Uterus (tissue), 4 donors: ENCODE results near the gene GPR17. TPM values are rescaled to one million over a fixed set of nuclear protein-coding genes. Genes with fewer than 3 reads are reported as not detected.

Source experiments
- DNase-seq, 2 donors: peaks; one replicate each; pipeline ENCODE4 v3.0.0-alpha.2; 2019 to 2020
- H3K27ac ChIP-seq, 2 donors: fragments of 200-600 bp; sonication (generic); 1 replicate in 1 of 2; 2 replicates in 1 of 2; pipeline ENCODE4 v1.5.1; 2016 to 2018
- H3K27me3 ChIP-seq, 2 donors: fragments of 200-600 bp; sonication (generic); one replicate each; pipeline ENCODE4 v1.5.1; 2018 to 2019; ENCODE audit warnings: control low read depth in 1 of 2
- H3K36me3 ChIP-seq, 2 donors: fragments of 200-600 bp; sonication (generic); one replicate each; pipeline ENCODE4 v1.5.1; 2019; ENCODE audit warnings: control low read depth in 1 of 2
- H3K4me1 ChIP-seq, 2 donors: fragments of 200-600 bp; sonication (generic); one replicate each; pipeline ENCODE4 v1.5.1; 2018 to 2019; ENCODE audit warnings: control low read depth in 1 of 2
- H3K4me3 ChIP-seq, 2 donors: fragments of 200-600 bp; sonication (generic); 1 replicate in 1 of 2; 2 replicates in 1 of 2; pipeline ENCODE4 v1.5.1; 2018 to 2019; ENCODE audit warnings: mild to moderate bottlenecking in 1 of 2
- H3K9me3 ChIP-seq, 2 donors: fragments of 200-600 bp; sonication (generic); one replicate each; pipeline ENCODE4 v1.5.1; 2019; ENCODE audit warnings: control low read depth in 1 of 2
- POLR2A ChIP-seq, 2 donors: fragments of 450-650 bp; IDR thresholded peaks; one replicate each; pipeline ENCODE4 v1.6.1; 2016; ENCODE audit warnings: antibody characterized with exemption in 2 of 2, mild to moderate bottlenecking in 1 of 2, moderate library complexity in 1 of 2
- intact Hi-C: fragments of 100-400 bp; cut with DNase I; formaldehyde crosslinking; loops from one replicate; pipeline ENCODE4 v1.15.1; 2023; ENCODE audit warnings: low total_unique reads
- total RNA-seq, 4 donors: library from RNA; depleted of rRNA in 3 of 4; stranded (reverse); fragments of >200 nt in 3 of 4; gene quantifications; one replicate each; pipeline versions ENCODE4 v1.1.0 to v1.2.4, GENCODE V29; 2014 to 2023
- TF ChIP-seq, protein P1 (sequence below), 4 experiments: fragments of 200-600 bp in 2 of 4; fragments of 450-650 bp in 2 of 4; sonication (generic) in 2 of 4; IDR thresholded peaks; one replicate each; pipeline ENCODE4 v1.5.1; 2016 to 2019; ENCODE audit warnings: antibody characterized with exemption in 4 of 4, mild to moderate bottlenecking in 2 of 4, moderate library complexity in 1 of 4
- donor health status: DM: yes; HTN: yes; CAD: no.

Gene GPR17
- total RNA-seq, 4 donors from 2014 or later, result 0.41 TPM; not detected in 3

DNA sequence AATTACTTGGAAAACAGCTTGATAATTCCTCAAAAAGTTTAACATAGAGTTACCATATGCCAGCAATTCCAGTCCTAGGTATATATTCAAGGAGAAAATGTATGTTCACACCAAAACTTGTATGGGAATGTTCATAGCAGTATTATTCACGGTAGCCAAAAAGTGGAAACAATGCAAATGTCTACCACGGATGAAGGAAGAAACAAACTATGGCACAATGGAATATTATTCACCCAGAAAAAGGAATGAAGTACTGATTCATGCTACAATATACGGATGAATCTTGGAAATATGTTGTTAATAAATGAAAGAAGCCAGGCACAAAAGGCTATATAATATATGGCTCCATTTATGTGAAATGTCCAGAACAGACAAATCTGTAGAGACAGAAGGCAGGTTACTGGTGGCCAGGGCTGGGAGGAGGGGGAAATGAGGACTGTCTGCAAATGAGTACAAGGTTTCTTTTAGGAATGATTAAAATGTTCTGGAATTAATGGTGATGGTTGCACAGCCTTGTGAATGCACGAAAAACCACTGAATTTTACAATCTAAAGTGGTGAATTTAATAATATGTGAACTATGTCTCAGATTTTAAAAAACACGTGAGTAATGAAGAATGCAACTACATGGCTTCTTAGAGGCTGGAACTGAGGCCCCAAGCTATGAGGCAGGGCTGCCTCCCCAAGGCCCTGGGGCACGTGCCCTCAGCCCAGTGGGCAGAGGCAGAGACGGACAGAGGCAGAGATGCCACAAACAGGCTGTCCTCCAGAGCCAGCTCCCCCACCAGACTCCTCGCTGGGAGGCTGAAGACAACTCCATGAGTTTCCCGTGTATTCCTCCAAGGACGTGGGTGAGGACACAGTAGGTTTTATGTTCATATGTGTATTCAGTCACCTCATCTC is 24.4 kb downstream of the GPR17 start:
- intact Hi-C loops, result no loop called here
- H3K27me3 ChIP-seq, result no peaks in the 10 kb centered on the region
- H3K27ac ChIP-seq, result peak overlapping the region; percentile 54 to 78
- no peak overlapping the region for H3K4me3 ChIP-seq
- H3K4me1 ChIP-seq, result peaks cover 0 to 5% of the 10 kb centered on the region in 2 donors
- H3K36me3 ChIP-seq, result no peaks in the 10 kb centered on the region
- no peak for DNase-seq
- H3K9me3 ChIP-seq, result no peaks in the 10 kb centered on the region
- TF ChIP-seq, protein P1, sequence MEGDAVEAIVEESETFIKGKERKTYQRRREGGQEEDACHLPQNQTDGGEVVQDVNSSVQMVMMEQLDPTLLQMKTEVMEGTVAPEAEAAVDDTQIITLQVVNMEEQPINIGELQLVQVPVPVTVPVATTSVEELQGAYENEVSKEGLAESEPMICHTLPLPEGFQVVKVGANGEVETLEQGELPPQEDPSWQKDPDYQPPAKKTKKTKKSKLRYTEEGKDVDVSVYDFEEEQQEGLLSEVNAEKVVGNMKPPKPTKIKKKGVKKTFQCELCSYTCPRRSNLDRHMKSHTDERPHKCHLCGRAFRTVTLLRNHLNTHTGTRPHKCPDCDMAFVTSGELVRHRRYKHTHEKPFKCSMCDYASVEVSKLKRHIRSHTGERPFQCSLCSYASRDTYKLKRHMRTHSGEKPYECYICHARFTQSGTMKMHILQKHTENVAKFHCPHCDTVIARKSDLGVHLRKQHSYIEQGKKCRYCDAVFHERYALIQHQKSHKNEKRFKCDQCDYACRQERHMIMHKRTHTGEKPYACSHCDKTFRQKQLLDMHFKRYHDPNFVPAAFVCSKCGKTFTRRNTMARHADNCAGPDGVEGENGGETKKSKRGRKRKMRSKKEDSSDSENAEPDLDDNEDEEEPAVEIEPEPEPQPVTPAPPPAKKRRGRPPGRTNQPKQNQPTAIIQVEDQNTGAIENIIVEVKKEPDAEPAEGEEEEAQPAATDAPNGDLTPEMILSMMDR (IDR thresholded peaks at IDR 0.05), result no peak
- no peak for TF ChIP-seq POLR2A (IDR thresholded peaks at IDR 0.05)

DNA sequence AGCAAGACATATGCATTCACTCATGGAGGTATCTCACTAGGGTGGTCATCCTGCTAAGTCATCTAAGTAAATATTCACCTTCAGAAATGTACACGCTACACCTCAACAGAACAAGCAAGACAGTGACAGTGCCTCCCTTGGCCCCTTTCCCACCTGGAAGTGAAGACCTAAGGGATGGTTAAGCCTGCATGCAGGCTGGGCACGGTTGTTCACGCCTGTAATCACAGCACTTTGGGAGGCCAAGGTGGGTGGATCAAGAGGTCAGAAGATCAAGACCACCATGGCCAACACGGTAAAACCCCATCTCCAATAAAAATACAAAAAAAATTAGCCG is 25.0 kb downstream of the GPR17 start:
- Histone ChIP-seq H3K9me3 (no peaks in the 10 kb centered on the region), H3K27me3 (no peaks in the 10 kb centered on the region), H3K4me1 (peaks cover 0 to 5% of the 10 kb centered on the region in 2 donors), H3K36me3 (no peaks in the 10 kb centered on the region), H3K27ac (peak overlapping the region; percentile 54 to 78), H3K4me3 (no peak overlapping the region)
- intact Hi-C loops, result no loop called here
- no peak for DNase-seq
- TF ChIP-seq, protein P1 (IDR thresholded peaks at IDR 0.05), result no peak
- no peak for TF ChIP-seq POLR2A (IDR thresholded peaks at IDR 0.05)

DNA sequence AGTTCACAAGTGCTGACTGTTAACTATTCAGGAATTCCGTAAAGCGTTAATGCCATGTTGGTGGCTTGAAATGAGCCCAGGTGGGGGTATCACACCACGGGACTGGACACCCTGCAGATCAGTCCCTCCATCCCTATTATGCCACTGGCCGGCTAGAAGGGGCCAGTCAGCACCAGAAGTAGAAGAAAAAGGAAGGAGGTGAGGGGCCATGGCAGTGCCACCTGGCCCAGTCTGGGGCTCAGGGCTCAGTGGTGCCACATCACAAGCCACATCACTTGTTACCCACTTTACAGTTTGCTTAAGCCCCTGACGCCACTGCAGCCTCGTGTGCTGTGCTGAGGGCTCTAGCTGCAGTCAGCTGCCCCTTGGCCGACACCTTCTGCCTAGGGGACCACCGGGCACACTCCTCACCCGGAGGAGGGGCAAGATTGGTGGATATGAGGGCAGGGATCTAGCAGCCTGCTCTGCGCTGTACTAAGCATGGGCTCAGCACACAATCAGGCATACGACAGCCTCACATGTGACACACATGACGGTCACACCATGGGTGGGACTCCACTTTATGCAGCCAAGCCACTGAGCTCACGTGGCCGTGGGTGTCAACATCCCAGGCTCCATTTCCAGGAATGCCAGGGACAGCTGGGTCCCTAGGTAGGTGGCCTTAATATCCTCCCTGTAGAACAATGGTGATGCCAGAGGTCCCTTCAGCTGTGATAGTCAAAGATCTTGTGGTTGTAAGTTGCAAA is 25.8 kb downstream of the GPR17 start:
- Histone ChIP-seq H3K36me3 (no peaks in the 10 kb centered on the region), H3K27me3 (no peaks in the 10 kb centered on the region), H3K4me1 (peaks cover 0 to 5% of the 10 kb centered on the region in 2 donors), H3K4me3 (peak overlapping the region in 1 of 2 donors; percentile 85), H3K9me3 (no peaks in the 10 kb centered on the region), H3K27ac (peak overlapping the region; percentile 78 to 94)
- intact Hi-C loops, result no loop called here
- TF ChIP-seq, protein P1 (IDR thresholded peaks at IDR 0.05), result no peak
- no peak for TF ChIP-seq POLR2A (IDR thresholded peaks at IDR 0.05)
- DNase-seq, result no peak

DNA sequence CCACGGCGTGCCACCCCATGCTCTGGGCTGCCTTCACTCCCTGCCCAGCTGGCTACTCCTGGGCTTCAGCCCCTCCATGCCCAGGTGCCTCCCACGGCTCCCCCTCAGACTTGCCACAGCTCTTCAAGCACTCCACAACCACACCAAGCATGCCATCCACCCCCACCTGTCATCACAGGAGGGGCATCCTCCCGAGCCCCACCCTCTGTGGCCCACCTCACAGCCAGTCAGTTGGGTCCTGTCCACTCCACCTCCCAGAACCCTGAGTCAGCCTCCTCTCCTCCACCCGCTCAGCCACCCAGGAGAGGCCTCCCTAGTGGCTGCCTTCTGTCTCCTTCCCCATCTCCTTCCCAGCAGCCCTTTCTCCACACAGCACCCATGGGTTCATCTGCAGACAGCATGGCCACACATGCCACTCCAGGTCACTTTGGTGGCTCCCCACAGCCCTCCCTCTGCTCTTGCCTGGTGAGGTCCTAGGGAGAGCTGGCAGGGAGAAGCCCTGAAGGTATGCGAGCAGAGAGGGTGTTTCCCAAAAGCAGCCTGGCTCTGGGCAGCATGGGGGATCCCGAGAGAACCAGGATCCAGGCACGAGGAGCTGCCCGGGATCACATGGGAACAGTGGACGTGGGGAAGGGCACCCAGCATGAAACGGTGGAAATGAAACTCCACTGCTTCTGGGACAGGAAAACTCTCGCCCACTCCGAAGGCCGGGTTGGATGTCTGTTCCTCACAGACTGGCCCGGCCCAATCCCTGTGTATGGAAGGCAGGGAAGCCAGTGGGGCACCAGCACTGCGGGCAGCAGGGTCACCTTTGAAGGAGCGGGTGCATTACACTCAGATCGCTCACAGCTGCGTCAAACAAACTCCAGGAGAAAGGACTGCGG is 26.6 kb downstream of the GPR17 start:
- peaks cover 0 to 5% of the 10 kb centered on the region in 2 donors for H3K4me1 ChIP-seq

More for the DNA sequence above, 26.6 kb downstream of the GPR17 start:
- no peaks in the 10 kb centered on the region for H3K36me3 ChIP-seq
- DNase-seq, result peak in 1 of 2 donors; percentile 25
- no peaks in the 10 kb centered on the region for H3K27me3 ChIP-seq
- no peaks in the 10 kb centered on the region for H3K9me3 ChIP-seq
- intact Hi-C loops, result no loop called here
- peak overlapping the region; percentile 78 to 94 for H3K27ac ChIP-seq
- TF ChIP-seq, protein P1 (IDR thresholded peaks at IDR 0.05), result no peak
- no peak for TF ChIP-seq POLR2A (IDR thresholded peaks at IDR 0.05)
- H3K4me3 ChIP-seq, result peak overlapping the region; percentile 60 to 85
